GM12874 (cell line): Measurements from ENCODE around the gene DENND1A.

Experiments
- TF ChIP-seq, protein P1 (sequence below): IDR thresholded peaks from 2 replicates; pipeline ENCODE4 v1.5.1; 2011; ENCODE audit warnings: low read depth, mild to moderate bottlenecking, control low read depth, low read length, moderate library complexity; ENCODE audit not compliant: insufficient read depth

DENND1A gene

DNA sequence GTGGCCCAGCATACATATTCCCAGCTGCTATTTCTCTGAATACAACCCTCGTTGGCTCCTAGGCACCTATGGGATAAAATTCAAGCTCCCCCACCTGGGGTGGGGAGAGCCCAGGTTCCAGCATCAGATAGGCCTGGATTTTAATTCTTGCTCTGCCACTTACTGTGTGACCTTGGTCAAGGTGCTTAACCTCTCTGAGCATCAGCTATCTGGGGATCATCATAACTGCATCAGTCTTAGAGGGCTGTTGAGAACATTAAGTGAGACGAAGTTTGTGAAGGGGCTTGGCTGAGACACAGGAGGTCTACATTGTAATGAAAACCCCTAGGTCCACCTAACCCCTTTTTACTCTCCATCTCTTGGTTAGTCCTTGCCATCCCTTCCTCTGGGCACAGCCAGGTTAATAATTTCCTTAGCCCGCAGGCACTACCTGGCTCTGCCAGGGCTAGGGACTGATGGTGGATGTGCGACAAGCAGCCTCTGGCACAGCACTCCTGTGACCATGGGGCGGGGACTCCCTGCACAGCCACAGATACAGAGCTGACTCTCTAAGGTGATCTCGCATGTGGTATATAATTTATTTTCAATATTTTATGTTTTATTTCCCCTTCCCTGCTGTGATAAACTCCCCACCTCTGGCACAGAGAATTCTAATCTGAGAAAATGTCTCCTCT, 505.2 kb downstream of the DENND1A start:
- TF ChIP-seq, protein P1, sequence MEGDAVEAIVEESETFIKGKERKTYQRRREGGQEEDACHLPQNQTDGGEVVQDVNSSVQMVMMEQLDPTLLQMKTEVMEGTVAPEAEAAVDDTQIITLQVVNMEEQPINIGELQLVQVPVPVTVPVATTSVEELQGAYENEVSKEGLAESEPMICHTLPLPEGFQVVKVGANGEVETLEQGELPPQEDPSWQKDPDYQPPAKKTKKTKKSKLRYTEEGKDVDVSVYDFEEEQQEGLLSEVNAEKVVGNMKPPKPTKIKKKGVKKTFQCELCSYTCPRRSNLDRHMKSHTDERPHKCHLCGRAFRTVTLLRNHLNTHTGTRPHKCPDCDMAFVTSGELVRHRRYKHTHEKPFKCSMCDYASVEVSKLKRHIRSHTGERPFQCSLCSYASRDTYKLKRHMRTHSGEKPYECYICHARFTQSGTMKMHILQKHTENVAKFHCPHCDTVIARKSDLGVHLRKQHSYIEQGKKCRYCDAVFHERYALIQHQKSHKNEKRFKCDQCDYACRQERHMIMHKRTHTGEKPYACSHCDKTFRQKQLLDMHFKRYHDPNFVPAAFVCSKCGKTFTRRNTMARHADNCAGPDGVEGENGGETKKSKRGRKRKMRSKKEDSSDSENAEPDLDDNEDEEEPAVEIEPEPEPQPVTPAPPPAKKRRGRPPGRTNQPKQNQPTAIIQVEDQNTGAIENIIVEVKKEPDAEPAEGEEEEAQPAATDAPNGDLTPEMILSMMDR, result no peak

DNA sequence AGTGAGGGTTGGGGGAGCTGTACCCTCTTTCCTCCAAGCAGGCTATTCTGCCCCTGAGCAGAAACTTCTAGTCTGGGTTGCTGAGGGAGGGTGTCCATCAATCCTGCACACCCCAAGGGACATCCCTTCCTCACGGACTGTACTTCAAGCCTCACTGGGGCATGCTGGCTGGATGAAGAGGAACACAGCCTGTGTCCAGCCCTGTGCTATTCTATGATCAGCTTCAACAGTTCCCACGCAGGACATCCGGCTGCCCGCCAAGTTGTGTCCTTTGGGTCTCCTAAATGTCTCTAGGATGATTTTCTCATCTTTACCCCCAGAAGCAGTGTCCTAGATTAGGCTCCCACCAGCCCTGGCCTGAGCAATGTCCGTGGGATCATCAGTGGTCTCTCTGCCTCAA, 505.8 kb downstream of the DENND1A start:
- TF ChIP-seq, protein P1, result no peak

DNA sequence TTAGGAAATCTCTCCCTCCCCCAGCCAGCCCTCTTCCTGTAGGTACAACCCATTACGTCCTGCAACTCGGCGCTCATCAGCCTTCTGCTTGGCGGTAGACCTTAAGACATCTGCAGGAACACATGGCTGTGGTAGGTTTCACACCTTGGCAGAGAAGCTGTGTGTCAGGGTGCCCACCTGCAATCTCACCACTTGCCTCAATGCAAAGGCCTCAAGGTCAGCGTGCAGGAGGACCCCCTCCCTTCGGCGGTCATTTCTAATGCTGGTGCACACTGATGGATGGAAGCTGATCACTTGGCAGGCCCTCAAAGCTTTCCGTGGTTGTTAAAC, 506.6 kb downstream of the DENND1A start:
- TF ChIP-seq, protein P1, result no peak

DNA sequence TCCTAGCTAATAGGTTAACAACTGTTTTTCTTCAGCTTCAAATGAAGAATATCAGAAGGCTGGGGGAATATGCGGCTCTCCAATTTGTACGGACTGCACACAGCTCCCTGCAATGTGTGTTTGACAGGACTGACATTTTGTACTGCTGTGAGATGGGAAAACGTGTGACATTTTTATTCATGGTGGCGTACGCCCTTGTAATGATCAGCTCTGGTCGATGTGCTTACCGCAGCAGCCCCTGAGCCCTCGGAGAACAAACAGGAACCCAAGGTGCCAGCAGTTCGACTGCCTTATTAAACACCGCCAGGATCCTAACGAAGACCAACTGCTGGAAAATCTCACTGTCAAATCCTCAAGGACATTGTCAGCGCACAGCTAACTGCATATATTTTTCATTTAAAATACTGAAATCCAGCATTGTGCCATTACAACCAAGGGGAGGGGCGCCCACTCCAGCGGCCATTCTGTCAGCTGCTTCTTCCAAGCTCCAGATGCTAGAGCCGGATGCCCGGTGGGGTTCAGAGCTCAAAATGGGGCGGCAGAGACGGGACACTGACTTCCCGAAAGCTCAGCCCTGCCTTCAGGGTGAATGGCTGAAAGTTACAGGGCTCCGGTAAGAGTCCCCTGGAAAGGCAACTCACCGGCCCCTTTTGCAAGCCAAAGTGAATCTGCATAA, 507.2 kb downstream of the DENND1A start:
- TF ChIP-seq, protein P1, result no peak

DNA sequence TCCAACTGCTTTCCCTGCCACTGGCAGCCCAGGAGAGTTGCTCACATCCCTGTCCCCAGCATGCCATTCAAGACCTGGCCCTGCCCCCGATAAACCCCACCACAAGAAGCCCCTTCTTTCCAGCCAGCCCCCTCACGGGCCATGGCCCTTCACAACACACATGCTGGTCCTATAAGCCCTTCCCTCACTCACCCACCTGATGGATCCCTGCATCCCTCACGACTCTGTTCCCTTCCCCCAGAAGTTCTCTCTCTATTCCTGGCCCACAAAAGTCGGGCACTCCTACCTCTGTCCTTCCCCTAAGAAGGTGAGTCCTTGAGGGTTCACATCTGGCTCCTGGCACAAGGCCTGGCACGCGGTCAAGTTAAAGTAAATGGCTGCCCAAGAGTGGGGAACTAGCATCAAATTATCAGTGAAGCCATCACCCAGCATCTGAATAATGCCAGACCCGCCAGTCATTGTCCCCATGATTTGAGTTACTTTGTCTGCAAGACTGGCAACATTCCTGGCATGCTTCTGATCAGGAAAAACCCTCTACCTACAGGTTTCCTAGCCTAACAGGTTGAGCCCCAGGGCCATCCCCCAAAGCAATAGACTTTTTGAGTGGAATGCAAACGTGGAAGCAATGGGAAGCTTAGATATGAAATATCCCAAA, 508.0 kb downstream of the DENND1A start:
- TF ChIP-seq, protein P1, result no peak

DNA sequence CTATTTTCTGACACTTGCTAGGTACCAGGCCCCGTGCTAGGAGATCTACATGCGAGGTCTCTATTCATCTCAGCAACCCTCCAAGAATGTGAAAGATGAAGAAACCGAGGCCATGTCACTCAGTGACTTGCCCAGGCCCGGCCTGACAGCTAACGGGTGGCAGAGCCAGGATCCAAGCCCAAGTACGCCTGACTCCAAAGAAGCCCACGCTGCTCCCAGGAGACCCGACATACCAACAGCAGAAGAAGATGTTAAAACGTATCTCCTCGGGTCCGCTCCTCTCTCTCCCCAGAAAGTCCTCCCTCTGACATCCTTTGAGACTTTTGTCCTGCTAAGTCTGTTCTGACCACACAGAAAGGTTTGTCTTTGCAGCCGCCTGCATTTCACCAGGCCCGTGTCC, 508.7 kb downstream of the DENND1A start:
- TF ChIP-seq, protein P1, result no peak

DNA sequence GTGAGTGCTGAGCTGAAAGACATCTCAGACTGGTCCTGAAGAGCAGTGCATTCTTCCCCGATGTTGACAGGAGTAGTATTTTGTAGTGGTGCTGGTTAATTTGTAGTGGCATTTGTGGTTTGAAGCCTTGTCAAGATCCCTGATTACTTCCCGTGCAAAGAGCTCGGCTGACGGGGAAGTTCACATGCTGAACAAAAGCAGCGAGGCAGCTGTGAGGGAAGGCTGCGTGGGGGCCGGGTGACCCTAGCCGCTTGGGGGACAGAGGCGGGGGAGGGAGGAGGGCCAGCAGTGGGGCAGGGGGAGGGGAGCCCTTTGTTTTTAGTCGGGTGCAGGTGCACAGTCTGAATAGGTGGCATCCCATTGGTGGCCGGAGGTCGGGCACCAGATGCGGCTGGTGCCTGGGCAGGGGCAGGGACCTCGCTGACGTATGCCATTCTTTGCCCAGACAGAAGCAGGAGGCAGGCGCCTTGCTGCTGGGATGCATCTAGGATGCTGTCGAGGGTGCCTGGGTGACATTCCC, 509.3 kb downstream of the DENND1A start:
- TF ChIP-seq, protein P1, result no peak
